Body of pancreas (tissue), 4 donors: ENCODE measurements around the gene EHMT1.

ENCODE experiments used
- POLR2A ChIP-seq, 3 donors: fragments of 450-650 bp; IDR thresholded peaks; one replicate each; pipeline ENCODE4 v1.6.1; 2016; ENCODE audit warnings: antibody characterized with exemption in 3 of 3, mild to moderate bottlenecking in 2 of 3
- TF ChIP-seq, protein P1 (sequence below), 7 experiments: fragments of 450-650 bp in 4 of 7; fragments of 200-600 bp in 3 of 7; sonication (generic) in 3 of 7; IDR thresholded peaks; one replicate each; pipeline ENCODE4 v1.5.1; 2016 to 2019; ENCODE audit warnings: antibody characterized with exemption in 7 of 7

DNA sequence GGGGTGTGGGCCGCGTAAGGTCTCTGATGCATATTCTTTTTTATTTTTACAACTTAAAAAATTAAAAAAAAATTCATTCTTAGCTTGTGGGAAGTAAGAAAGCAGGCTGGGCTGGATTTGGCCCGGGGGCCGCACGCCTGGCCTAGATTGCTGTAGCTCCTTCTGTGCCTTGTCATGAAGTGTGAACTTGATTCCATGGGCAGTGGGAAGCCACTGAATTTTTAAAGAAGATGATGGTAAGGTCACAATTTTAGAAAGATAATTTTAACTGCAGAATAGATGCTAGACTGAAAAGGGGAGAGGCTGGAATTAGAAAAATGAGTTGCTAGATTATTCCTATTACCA lies 56.1 kb downstream of the EHMT1 start:
- TF ChIP-seq, protein P1, sequence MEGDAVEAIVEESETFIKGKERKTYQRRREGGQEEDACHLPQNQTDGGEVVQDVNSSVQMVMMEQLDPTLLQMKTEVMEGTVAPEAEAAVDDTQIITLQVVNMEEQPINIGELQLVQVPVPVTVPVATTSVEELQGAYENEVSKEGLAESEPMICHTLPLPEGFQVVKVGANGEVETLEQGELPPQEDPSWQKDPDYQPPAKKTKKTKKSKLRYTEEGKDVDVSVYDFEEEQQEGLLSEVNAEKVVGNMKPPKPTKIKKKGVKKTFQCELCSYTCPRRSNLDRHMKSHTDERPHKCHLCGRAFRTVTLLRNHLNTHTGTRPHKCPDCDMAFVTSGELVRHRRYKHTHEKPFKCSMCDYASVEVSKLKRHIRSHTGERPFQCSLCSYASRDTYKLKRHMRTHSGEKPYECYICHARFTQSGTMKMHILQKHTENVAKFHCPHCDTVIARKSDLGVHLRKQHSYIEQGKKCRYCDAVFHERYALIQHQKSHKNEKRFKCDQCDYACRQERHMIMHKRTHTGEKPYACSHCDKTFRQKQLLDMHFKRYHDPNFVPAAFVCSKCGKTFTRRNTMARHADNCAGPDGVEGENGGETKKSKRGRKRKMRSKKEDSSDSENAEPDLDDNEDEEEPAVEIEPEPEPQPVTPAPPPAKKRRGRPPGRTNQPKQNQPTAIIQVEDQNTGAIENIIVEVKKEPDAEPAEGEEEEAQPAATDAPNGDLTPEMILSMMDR (IDR thresholded peaks at IDR 0.05) = no peak
- no peak for TF ChIP-seq POLR2A (IDR thresholded peaks at IDR 0.05)
